GM21723 (cell line): ENCODE results near the gene MRPL3.
"Not testable (repeated sequence)": the region's sequence is repeated elsewhere in the genome, so short reads cannot be mapped to it uniquely, and the experiment has no call there.

Source experiments
- ATAC-seq: cut with Tn5 transposase; IDR thresholded peaks from one replicate; pipeline ENCODE4 v1.9.1; 2021; ENCODE audit warnings: mild to moderate bottlenecking, moderate library complexity; ENCODE audit not compliant: unreplicated experiment

MRPL3 gene

DNA sequence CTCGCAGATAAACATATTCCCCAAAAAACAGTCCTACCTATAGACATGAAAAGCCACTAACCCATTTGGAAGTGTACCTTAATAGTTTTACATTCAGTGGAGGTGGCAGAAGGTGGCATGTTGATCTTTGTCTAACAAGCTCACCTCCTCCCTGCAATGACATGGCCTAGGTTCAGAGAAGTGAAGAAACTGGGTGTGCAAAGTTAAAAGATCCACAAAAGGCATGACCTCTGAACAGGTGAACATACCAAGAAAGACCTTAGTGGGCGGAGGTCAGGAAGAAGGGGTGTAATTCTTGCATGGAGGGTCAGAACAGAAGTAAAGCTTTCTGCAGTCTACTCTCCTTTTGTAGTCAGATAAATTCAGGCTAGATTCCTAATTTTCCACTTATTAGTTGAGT lies 822 bp downstream of the MRPL3 start:
- ATAC-seq = no peak

DNA sequence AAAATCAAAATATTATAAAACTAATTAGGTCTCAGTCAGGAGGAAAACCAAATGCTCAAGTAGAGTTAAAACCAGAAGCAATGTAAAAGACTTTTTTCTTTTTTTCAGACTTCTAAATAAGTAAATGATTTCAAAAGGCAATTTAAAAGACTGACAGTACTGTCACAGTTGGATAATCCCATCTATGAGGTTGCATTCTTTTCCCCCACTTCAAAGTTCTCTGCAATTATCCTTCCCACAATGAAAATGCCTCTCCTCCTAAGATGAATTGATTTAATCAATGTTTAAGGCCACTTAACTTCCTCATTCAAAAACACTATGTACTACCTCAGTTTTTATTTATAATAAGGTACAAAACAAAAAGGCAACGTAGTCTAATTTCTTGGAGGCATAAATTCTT lies 8.1 kb downstream of the MRPL3 start:
- no peak for ATAC-seq

DNA sequence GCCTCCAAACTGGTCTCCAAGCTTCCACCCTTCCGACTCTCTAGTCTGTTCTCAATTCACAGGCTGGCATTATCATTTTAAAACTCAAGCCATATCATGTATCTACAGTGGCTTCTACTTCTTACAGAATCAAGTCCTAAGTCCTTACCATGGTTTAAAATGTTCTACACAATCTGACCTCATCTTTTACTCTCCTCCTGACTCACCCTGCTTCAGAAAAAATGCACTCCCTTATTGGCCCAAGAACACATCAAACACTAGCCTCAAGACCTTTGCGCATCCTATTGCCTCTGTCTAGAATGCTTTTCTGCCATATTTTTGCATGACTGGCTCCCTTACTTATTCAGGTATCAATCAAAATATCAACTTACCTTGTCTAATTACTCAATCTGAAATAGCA lies 11.0 kb downstream of the MRPL3 start:
- no peak for ATAC-seq

DNA sequence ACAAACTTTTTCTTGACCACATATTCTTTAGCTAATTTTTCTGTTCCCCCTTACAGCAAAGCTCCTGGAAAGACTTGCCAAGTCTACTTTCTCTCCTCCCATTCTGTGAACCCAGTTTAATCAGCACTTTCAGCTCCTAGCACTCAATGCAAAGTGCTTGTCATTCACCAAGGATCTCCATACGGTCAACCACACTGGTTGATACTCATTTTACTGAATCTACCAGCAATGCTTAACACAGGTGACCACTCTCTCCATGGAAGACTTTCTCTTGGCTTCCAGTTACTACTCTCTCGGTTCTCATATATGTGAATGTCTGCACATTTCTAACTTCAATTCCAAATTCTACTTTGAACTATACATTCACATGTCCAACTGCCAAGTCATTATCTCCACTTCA lies 11.7 kb downstream of the MRPL3 start:
- no peak for ATAC-seq

DNA sequence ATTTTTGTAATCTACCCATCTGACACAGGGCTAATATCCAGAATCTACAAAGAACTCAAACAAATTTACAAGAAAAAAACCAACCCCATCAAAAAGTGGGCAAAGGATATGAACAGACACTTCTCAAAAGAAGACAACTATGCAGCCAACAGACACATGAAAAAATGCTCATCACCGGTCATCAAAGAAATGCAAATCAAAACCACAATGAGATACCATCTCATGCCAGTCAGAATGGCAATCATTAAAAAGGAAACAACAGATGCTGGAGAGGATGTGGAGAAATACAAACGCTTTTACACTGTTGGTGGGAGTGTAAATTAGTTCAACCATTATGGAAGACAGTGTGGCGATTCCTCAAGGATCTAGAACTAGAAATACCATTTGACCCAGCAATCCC lies 16.2 kb downstream of the MRPL3 start:
- not testable (repeated sequence) for ATAC-seq

DNA sequence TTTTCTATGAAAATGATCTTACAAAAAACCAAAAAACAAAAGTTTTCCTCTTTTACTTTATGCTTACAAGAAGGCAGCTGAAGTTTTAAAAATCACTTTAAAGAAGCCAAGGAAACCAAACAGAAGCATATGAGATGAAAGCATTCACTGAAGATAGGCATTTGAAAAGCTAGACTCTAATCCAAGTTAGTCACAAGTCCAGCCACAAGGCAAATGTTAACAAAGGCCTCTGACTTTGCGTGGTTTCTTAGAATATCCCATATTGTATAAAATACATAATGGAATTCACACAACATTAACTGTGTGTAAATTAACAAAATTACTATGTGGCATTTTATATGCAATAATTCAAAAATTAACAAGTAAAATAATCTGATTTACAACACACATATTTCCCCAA lies 17.7 kb downstream of the MRPL3 start:
- ATAC-seq = no peak

DNA sequence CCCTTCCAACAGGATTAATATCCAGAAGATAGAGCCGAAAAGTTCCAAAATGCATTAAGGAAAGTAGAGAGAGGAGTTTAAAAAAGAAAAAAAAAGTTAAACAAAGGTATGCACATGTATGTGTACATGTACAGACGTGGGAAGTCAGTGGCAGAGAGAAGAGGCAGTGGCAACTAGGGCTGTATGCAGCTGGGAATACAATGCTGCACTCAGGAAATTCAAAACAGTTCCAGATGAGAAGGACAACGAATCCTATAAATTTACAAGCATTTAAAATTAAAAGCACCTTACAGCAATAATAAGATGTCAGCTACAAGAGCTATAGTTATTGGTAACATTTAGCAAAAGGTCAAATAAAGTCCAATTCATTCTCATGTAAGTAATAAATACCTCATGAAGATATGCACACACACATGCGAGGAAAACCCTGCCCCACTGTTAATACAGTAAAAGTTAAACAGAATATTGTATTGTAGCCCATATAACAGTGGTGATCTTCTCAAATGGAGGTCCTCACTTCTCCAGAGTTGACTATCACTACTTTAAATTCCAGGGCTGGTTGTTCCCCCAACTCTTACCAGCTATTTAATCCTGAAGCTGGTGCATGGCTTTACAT lies 18.2 kb downstream of the MRPL3 start:
- ATAC-seq = no peak

DNA sequence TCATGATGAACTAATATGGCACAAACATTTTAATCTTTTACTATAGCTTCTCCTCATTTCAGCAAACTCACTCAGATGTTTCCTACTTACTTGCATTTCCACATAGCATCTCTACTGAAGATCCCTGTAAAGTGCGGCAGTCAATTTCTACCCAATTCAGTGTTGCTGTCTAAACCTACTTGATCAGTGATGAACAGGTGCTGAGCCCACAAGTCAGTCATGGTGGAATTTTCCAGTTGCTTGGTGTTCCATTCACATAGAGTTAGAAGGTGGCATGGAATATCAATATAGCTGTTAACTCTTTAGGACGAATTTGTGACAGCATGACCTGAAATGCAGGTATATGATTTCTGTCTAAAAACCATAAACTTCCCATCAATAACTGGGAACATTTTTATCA lies 22.7 kb downstream of the MRPL3 start:
- ATAC-seq = no peak

DNA sequence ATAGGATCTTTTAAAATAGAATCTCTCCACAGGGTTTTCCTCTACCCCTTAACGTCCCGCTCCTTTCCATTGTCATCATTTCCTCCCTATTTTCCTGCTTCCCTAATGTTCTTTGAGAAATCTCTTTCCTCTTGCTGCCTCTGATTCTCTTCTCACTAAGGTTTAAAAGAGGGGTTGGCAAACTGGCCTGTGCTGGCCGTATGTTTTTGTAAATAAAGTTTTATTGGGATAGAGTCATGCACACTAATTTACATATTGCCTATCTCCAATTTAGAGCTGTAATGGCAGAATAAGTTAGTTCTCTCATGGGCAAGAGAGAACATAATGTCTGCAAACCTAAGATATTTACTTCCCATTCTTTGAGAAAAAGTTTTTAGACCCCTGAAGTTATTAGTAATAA lies 25.0 kb downstream of the MRPL3 start:
- no peak for ATAC-seq

DNA sequence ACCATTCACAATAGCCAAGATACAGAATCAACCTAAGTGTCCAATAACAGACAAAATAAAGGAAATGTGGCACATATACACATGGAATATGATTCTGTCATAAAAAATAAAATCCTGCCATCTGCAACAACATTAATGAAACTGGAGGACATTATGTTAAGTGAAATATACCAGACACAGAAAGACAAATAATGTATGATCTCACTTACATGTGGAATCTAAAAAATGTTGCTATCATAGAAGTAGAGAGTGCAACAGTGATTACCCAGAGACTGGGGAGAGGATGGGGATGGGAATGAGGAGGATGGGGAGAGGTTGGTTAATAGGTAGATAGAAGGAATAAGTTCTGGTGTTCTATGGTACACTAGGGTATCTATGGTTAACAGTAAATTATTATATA lies 28.7 kb downstream of the MRPL3 start:
- no peak for ATAC-seq

DNA sequence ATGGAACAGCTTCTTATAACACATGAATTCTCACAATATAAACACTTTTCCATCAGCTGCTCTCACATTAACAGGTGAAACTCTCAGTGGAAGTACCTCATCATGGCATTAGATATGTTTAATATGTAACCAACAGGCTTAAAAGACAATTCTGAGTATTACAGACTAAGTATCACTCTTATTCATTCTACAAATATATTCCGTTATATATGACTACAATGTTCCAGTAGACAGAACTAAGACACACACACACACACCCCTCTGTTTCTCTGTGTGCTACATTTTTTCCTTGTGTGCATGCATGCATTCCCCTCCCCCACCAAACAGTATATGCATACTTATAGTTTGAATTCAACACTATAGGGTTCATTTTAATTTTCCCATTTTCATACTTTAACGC lies 32.4 kb downstream of the MRPL3 start:
- ATAC-seq = no peak

DNA sequence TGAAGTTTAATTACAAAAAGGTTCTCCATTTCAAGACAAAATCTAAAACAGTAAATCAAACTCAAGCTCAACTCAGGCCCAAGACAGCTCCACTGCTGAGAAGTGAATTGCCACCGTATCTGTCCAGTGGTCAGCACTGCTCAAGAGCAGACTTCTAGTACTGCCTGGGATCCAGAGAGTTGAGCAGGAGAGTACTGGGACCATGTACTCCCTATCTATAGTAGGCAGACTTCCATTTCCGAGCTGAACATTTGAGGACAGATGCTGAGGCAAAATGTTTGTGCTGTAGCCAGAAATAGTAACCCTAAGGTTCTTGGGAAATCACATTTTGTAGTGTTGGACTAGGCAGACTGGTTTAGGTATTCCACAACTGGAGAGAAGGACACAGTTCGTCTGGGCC lies 44.1 kb downstream of the MRPL3 start:
- no peak for ATAC-seq

DNA sequence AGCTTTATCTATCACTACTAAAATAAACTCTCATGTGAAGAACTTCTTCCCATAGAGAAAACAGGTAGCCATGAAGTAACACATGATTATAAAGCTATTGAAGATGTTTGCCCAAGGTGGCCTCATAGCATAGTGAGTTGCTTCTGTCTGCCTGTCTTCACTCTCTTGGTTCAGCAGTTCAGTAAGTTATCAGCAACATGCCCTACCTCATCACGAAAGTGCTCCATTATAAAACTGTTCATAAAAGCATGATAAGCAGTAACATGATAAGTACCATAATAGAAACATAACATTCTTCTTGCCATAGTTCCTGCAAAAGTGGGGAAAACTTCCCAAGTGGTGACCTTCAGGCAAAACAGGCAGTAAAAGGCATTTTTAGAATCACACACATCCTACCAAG lies 45.6 kb downstream of the MRPL3 start:
- ATAC-seq = no peak

DNA sequence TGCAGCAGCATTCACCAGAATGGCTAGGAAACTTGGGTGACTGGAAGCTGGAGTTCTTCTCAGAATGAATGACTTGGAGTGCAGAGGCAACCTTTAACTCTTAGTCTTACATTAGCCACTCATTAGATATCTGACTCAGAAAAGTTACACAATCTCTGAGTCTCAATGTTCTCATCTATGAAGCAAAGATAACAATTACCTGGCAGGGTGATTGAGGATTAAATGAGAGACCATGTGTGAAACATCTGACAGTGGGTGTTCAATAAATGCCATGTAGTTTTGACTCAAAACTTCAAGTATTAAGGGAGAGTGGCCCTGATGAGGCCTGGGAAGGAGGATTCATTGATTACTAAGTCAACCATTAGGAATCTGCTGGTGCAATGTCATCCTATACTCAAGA lies 48.3 kb downstream of the MRPL3 start:
- ATAC-seq = no peak

DNA sequence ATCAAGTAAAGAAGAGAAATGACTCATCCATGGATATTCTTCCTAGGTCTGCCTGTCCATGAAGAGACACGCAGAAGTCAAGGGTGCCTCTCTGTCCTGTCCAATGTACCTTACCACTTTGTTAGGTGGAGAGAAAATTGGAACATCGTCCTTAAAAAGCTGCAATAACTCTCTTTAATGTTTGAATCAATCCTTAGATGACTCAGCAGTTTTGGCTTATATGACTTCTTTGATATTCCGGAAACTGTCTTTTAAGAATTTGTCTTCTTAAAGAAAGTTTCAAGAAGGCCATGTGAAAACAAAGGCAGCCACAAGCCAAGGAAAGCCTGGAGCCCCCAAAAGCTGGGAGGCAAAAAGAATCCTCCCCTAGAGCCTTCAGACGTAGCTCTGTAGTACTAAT lies 49.2 kb downstream of the MRPL3 start:
- ATAC-seq = no peak

DNA sequence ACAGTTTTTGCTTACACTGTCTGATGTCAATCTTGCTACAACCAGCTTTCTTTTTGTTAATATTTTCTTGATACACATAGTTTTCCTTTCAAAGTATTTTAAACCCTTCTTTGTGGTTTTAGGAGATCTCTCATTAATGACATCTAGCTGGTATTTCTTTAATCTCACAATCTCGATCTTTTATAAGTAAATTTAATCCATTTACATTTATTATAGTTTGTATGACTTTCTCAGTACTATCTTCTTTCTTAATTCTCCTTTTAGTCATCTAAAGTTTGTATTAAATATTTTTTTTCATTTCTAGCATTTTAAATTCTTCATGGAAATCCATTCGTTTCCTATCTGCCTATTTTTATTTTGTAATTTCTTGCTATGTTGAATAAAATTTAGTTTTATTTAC lies 55.4 kb downstream of the MRPL3 start:
- no peak for ATAC-seq

DNA sequence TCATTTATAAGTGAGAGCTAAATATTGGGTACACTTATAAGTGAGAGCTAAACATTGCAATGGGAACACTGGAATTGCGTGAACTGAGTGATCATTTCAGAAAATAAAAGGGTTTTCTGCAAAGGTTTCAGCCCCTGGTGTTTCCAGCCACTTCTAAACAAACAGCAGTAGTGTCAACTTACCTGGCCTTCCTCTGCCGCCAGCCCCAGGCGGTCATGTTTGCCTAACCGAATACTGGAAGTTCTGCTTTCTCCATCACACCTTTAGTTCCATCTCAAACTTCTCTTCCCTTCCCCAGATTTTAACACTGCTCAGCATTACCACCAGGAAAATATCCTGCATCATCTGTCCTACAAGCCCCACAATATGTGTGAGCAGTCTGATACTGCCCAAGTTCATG lies 58.6 kb downstream of the MRPL3 start:
- ATAC-seq = no peak

DNA sequence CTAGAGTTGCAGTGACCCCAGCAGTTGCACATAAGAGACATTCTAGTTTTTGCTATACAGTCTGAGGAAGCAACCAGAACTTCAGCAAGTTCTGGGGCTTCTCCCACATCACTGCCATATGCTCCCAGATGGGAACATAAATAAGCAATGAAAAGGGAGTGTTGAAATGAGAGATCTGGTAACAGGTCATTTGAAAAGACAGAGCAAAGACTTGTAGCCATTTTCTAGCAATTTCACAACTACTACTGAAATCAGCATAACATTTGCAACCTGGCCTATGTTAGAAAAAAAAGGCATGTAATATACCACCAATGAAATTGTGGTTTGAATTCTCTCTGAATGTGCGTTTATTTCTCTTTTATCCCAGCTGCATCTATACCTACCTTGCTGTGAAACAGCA lies 63.7 kb downstream of the MRPL3 start:
- no peak for ATAC-seq

DNA sequence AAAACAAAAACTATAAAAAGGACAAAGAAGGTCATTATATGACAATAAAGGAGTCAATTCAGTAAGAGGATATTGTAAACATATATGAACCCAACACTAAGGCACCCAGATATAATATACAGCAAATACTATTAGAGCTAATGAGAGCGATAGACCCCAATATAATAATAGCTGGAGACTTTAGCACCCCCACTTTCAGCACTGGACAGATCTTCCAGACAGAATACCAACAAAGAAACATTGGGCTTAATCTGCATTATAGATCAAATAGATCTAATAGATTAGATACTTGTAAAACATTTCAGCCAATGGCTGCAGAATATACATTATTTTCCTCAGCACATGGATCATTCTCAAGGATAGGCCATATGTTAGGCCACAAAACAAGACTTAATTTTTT lies 67.8 kb downstream of the MRPL3 start:
- ATAC-seq = no peak

DNA sequence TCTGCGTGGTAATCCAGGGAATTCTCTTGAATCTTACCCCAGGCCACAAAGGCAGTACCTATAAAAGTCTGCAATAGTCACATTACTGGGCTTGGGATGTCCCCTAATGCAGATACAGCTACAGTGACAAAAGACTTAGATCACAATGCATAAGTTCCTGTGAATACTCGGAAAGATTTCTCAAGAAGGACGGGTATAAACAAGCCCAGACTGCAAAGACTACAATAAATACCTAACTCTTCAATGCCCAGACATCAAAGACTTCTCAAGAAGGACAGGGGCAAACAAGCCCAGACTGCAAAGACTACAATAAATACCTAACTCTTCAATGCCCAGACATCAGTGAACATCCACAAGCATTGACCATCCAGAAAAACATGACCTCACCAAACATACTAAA lies 70.3 kb downstream of the MRPL3 start:
- no peak for ATAC-seq

DNA sequence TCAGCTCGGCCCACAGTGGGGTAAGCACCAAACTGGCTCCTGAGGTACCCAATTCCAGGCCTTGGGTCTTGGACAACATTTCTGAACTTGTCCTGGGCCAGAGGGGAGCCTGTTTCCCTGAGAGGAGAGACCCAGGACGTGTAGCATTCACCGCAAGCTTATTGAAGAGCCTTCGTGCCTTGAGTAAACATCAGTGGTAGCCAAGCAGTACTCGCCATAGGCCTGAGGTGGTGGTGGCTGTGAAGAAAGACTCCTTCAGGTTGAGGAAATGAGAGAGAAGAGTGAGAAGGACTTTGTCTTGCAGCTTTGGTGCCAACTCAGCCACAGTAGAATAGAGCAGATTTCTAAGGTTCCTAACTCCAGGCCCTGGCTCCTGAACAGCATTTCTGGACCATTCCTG lies 71.0 kb downstream of the MRPL3 start:
- ATAC-seq = no peak

DNA sequence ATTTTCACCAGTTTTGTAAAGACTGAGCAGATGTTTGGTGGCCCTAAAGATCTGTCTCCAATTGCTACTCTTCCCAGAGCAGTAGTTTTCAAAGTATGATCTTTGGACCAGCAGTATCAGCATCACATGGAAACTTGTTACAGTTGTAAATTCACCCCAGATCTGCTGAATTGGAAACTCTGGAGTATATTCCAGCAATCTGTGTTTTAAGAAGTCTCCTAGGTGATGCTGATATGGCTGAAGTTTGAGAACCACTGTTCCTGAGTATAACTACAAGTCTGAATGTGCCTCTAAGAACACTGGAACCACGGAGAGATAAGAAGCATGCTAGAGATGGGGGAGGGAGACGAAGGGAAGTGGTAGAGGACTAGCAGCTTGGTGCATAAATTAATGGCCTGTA lies 75.5 kb downstream of the MRPL3 start:
- ATAC-seq = no peak

DNA sequence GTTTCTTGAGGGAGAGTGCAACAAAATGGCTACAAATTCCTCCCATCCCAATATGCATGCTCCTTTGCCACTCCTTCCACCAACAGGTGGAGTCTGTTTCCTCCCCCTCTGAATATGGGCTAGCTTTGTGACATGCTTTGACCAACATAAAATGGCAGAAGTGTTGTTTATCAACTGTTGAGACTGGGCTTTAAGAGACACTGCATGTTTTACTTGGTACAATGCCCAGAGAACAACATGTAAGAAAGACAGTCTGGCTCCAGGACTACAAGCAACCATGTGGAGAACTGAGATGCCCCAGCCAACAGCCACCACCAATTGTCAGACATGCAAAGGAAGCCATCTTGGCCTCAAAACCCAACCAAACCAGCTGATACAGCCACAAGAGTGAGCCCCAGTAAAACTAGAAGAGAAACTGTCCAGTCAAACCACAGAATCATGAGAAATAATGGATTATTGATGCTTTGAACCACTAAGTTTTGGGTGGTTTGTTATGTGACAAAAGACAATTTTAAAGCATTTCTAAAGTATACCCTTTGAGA lies 80.7 kb downstream of the MRPL3 start:
- ATAC-seq = no peak
